ENCODE measurements around the gene CPTP. TPM values are rescaled to one million over a fixed set of nuclear protein-coding genes. Genes with fewer than 3 reads are reported as not detected.

Gene CPTP
- total RNA-seq, 1 experiment from 2014 or later = 22.2 TPM

Small RNA genes lying within 50 kb of the gene (small RNA-seq; reads per million reads assigned to genes)
- gene MIR6726 = 0 reads per million in 2 experiments

Other genes starting within 250 kb of the CPTP start
- 9.4 and 10.0 TPM in 2 replicates for gene C1orf159, start 208.7 kb upstream of the CPTP start, total RNA-seq (2014; rRNA removed; shearing (Covaris generic))
- not detected in 2 replicates for gene TTLL10, start 150.9 kb upstream of the CPTP start, total RNA-seq (2014; rRNA removed; shearing (Covaris generic))
- gene TNFRSF18, start 118.2 kb upstream of the CPTP start, total RNA-seq (2014; rRNA removed; shearing (Covaris generic)) = not detected in 2 replicates
- not detected in 2 replicates for gene TNFRSF4, start 110.6 kb upstream of the CPTP start, total RNA-seq (2014; rRNA removed; shearing (Covaris generic))
- gene SDF4, start 92.8 kb upstream of the CPTP start, total RNA-seq (2014; rRNA removed; shearing (Covaris generic)) = 94.2 and 97.3 TPM in 2 replicates
- 25.9 and 29.0 TPM in 2 replicates for gene B3GALT6, start 92.6 kb upstream of the CPTP start, total RNA-seq (2014; rRNA removed; shearing (Covaris generic))
- gene C1QTNF12, start 78.1 kb upstream of the CPTP start, total RNA-seq (2014; rRNA removed; shearing (Covaris generic)) = not detected in 2 replicates
- 37.8 and 41.9 TPM in 2 replicates for gene UBE2J2, start 50.9 kb upstream of the CPTP start, total RNA-seq (2014; rRNA removed; shearing (Covaris generic))
- gene SCNN1D, start 44.4 kb upstream of the CPTP start, total RNA-seq (2014; rRNA removed; shearing (Covaris generic)) = 0.71 and 1.3 TPM in 2 replicates
- 14.2 and 14.5 TPM in 2 replicates for gene ACAP3, start 16.9 kb upstream of the CPTP start, total RNA-seq (2014; rRNA removed; shearing (Covaris generic))
- 9.9 and 15.5 TPM in 2 replicates for gene PUSL1, start 16.2 kb upstream of the CPTP start, total RNA-seq (2014; rRNA removed; shearing (Covaris generic))
- 60.1 and 63.5 TPM in 2 replicates for gene INTS11, start 142 bp upstream of the CPTP start, total RNA-seq (2014; rRNA removed; shearing (Covaris generic))
- gene TAS1R3, start 6.5 kb downstream of the CPTP start, total RNA-seq (2014; rRNA removed; shearing (Covaris generic)) = not detected in 2 replicates
- gene DVL1, start 24.6 kb downstream of the CPTP start, total RNA-seq (2014; rRNA removed; shearing (Covaris generic)) = 41.4 and 42.8 TPM in 2 replicates
- gene MXRA8, start 33.8 kb downstream of the CPTP start, total RNA-seq (2014; rRNA removed; shearing (Covaris generic)) = 0.08 TPM in 1 of 2 replicates, not detected in the other
- gene AURKAIP1, start 50.4 kb downstream of the CPTP start, total RNA-seq (2014; rRNA removed; shearing (Covaris generic)) = 136 and 146 TPM in 2 replicates
- 67.7 and 78.7 TPM in 2 replicates for gene CCNL2, start 74.5 kb downstream of the CPTP start, total RNA-seq (2014; rRNA removed; shearing (Covaris generic))
- gene MRPL20, start 82.5 kb downstream of the CPTP start, total RNA-seq (2014; rRNA removed; shearing (Covaris generic)) = 112 and 124 TPM in 2 replicates
- gene ANKRD65, start 96.5 kb downstream of the CPTP start, total RNA-seq (2014; rRNA removed; shearing (Covaris generic)) = not detected in 2 replicates
- 11.7 and 15.3 TPM in 2 replicates for gene VWA1, start 110.9 kb downstream of the CPTP start, total RNA-seq (2014; rRNA removed; shearing (Covaris generic))
- 0.05 TPM in 1 of 2 replicates, not detected in the other for gene ATAD3C, start 124.9 kb downstream of the CPTP start, total RNA-seq (2014; rRNA removed; shearing (Covaris generic))
- gene ATAD3B, start 147.0 kb downstream of the CPTP start, total RNA-seq (2014; rRNA removed; shearing (Covaris generic)) = 31.3 and 36.3 TPM in 2 replicates
- gene ATAD3A, start 187.4 kb downstream of the CPTP start, total RNA-seq (2014; rRNA removed; shearing (Covaris generic)) = 32.1 and 36.5 TPM in 2 replicates
- gene TMEM240, start 215.8 kb downstream of the CPTP start, total RNA-seq (2014; rRNA removed; shearing (Covaris generic)) = 0.29 TPM in 1 of 2 replicates, not detected in the other

All from SK-MEL-5 (cell line).